HG02938 (cell line): Measurements from ENCODE around the gene DLG2.

Source experiments
- ATAC-seq: cut with Tn5 transposase; IDR thresholded peaks from one replicate; pipeline ENCODE4 v1.9.1; 2021; ENCODE audit warnings: mild to moderate bottlenecking, moderate library complexity; ENCODE audit not compliant: unreplicated experiment

The DLG2 gene

DNA sequence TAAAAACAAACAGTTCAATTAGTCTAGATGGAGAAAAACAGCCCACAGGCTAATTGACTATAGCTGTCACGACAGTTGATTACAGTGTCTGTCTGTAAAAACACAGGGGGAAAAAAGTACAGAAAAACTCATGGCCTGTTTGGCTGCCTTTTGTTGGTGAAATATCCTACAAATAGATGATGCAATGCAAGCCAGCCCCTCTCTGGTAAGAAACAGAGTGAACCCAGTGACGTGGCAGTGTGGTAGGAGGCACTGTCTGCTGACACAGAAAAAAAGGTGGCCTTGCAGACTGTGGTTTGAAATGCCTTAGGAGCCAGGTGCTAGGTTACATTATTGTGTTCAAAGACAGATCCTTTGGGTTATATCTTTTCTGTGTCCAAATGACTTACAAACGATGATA is 1909.6 kb downstream of the DLG2 start:
- ATAC-seq = no peak

DNA sequence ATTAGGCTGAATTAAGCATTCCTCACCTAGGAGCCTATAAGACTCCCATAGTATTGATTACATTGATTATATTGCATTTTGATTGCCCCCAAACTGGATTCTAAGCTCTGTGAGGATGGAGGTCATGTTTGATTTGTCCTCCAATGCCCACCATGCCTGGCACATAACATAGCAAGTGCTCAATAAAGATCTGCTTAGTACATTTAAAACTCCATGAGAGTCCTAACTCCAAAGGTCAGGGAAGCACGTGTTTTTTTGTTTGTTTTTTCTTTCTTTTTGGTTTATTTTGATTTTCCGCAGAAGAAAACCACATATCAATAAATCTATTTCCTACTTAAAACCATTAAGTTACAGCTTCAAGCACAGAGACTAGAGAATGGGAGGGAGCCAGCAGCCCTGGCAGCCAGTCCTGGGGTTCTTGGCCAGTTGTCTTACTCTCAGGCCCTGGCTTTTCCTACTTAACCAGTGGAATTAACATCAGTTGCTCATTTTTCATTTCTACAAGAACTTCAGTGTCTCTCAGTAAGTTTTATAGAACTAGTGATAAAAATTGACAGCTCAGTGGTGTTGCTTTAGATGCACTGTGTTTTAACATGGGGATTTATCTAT is 1911.1 kb downstream of the DLG2 start:
- no peak for ATAC-seq

DNA sequence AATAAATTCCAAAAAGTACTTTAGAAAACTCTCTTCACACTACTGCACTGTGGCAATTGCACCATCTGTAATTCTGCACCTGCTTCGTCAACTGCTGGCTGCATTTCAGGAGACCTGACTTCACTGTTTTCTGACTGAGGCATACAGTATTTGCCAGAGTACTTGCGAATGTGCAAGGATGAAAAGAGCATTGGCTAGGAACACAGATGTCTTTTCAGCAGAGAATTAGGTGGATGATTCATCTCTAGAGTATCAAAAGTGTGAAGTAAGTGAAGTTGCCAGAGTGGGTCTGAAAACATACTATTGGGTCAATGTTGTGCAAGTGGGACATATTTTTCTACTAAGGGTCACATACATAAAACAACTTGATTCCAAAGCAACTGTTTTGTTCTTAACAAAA is 1913.4 kb downstream of the DLG2 start:
- ATAC-seq = no peak

DNA sequence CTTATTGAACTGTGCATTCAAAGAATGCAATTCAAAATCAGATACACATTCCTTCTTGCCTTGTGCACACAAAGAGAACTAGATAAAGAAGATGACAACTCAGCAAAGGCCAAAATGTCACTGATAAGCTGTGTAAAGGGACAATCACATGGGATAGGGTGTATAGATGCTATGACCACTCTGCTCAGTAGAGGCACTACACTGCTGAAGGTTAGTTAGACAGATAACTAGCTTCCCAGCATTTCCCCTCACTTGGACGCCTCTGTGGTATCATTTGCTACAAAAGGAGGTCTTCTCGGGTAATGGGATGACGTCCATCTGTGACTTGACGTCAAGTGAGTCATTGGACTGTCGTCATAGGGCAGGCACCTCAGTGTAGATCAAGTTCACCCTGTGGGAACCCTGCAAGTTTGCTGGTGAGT is 1916.0 kb downstream of the DLG2 start:
- ATAC-seq = no peak

DNA sequence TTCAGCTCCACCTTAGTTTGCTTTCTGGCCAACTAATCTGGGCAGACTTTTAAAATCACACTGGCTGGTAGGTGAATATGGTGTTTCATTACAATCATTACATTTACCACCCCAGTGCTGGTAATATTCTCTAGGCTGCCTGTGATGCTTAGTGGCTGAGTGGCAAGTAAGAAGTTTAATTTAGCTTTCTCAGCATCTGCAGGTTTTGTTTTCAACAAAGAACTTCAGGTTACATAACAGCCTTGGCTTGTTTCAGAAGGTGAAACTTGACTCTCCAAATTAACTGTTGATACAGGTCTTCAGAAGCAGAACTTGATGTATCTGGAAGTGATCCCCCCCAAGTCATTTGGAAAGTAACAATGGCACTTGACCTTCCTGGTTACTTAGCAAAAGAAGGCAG is 1917.7 kb downstream of the DLG2 start:
- no peak for ATAC-seq

DNA sequence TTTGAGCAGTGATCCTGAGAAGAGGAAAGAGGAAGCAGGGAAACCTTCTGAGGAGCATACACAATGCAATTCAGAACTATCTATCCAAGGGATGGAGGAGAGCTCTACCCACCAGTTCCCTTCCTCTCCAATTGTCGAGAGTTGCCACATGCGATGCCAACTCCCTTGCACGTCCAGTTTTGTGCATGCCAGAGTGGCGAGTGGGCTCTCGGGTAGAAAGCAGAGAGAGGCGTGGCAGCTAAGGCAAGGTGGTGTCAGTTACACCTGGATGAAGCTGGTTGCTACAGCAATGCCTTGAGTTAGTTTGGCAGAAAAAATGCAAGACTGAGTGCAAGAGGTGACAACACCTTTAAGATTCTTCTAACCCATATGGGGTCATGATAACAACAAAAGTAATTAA is 1920.6 kb downstream of the DLG2 start:
- ATAC-seq = no peak

DNA sequence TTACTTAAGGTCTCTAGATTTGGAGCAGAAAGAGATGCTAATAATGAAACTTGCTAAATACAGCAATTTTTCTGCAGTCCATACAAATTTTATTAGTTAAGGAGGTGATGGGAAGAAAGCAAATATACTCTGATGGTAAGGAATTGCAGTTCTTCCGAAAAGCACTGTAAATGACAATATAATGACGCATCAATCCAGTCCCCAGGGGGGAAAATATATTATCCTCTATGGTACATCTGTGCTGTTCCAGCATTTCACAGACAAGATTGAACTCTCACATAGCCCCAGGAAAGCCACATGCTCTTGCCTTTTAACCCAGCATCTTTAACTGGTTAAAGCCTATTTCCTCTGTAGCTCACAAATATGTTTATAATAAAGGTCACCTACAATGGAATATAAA is 1924.3 kb downstream of the DLG2 start:
- no peak for ATAC-seq

DNA sequence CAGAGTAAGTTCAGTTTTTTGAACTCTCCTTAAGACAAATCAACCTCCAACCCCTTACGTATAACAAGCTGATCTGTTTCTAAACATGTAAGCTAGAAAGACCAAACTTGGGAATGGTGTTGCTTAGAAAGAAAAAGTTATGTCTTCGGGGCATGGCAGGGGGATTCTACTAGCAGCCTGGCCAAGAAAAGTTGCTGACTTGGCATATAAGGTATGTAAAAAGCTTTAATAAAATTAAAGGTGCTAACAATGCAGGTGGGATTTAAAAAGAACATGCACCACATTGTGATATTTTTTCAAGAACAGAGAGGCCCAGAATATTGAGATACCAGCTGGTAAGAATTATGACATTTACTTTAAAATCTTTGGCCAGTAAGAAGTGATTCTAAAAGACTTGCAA is 1929.6 kb downstream of the DLG2 start:
- ATAC-seq = no peak

DNA sequence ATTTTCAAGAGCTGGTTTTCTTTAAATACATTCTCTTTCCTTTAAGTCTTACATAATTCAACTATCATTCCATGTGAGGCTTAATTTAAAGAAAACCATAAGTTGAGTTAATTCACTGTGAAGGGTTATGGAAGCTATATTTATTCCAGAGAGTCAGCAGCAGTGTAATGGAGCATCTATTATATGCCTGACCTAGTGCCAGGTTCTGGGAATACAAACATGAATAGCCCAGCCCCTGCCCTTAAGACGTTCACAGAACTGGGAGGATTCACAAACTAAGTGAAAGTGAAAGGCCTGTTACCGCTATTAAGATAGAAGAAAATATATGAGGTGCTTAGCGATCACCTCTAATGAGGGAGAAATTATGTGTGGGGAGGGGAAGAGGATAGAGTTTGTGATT is 1932.1 kb downstream of the DLG2 start:
- no peak for ATAC-seq

DNA sequence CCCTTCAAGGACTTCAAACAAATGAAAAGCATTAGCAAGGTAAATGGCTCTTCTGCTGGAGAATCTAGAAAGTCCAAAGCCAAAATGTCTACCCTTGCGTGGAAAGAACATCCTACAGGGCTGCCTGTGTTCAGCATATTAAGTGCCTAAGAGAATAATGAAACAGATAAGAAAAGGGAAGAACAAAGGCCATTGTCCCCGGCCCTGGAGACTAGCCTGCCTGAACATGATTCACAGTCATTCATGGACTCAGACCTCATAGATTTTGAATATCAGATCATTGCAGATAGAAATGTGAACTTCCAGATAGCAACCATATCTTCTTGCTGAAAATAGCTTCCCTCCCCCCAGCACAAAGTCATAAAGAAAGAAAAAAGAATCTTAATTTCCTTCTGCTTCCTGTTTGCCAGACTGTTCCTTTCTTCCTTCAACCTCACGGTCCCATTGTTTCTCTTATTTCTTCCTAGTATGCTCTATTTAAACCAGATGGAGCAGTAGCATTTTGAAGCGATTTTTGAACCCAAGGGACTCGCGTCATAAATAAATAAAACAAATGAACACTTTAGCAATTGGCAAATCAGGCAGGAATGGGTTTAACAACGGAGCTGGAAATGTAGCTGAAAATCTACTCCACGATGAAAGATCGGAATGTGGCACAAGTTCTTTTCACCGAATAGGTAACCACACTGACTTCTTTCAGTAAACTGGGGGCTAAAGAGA is 1932.8 kb downstream of the DLG2 start:
- no peak for ATAC-seq

DNA sequence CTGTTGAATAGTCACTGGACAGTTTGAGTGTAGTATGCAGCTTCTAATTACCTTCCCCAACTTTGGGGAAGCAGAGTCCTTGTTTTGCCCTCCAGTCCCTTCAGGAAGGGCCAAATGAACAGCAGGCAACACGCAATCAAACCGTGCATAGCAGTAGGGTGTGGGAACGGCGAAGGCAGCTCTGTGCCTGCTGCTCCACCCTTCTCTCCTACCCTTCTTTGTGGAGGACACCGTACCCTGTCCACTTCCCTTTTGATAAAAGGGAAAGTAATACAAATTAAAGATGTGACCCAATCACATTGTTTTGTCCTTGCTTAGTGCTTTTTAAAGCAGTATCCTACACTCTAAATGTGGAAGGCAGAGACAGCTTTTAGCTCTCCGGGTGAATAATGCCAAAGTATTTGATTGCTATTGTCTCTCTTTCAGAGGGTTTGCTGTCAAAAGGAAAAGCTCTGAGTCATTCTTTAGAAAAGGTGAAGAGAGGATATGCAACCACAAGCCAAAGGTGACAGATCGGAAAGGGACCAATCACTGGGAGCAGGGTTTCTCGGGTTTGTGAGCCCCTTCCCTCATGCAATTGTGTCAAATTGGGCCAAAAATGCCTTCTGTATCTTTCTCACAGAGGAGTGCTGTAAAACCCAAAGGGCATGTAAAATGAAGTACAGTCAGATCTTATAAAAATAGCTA is 1933.7 kb downstream of the DLG2 start:
- ATAC-seq = no peak

DNA sequence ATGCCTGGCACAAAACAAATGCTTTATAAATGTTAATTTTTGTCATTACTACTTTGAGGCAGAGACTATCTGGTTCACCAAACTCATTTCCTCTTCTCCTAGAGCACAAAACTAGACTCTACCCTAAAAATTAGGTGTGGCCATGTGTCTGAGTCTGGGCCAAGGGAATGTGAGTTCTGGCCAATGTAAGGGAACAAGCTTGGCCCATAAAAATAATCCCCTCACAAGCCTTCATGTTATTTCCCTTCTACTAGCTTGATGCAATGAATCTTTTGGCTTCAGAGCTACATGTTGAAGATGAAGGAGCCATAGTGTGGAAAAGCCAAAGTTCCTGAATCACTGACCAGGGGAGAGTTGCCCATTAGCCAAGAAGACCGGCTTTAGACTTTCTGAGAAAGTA is 1934.5 kb downstream of the DLG2 start:
- ATAC-seq = no peak

DNA sequence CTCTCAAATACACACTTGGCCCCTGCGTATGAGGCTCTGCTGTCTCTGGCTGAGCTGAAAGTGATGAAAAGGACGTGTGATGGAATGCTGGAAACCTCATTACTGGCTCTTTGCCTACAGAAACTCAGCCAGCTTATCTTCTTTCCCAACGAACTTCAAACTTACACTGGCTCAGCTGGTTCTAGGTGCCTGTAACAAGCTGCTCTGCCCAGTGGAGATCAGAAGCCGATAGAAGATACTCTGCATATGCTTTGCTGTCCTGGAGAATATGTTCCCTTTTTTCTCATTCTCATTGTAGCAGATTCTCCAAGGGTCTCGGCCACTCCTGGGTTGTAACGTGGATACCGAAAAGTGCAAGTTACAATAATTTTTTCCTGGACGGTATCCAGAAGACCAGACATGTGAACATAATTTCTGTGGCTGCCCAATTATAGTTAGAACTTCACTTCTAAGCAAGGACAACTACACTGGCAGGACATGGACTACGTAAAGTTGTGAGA is 1935.6 kb downstream of the DLG2 start:
- no peak for ATAC-seq

DNA sequence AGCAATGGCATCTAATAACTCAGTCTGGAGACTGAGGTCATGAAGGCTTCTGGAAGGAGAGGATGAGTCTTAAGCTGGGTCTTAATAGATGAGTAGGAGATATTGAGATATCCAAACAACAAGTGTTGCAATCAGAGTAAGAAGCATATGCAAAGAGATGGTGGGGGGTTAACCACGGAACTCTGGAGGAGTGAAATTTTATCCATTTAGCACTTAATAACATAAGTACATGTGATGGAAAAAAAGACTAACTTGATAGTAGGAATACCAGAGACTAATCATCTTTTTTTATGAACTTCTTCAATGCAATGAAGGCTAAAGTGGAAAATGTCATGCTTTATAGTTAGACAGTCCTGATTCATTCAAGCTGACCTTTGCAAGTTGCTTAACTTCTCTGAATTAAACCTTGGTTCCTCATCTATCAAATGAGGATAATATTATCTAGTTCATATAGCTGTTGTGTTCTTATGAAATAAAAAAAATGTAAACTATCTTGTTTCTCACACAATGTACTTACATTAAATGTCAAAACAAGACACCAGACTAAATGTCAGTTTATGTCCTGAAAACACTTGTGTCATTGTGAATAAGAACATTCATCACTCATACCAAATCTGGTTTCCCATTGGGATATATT is 1937.9 kb downstream of the DLG2 start:
- ATAC-seq = no peak

DNA sequence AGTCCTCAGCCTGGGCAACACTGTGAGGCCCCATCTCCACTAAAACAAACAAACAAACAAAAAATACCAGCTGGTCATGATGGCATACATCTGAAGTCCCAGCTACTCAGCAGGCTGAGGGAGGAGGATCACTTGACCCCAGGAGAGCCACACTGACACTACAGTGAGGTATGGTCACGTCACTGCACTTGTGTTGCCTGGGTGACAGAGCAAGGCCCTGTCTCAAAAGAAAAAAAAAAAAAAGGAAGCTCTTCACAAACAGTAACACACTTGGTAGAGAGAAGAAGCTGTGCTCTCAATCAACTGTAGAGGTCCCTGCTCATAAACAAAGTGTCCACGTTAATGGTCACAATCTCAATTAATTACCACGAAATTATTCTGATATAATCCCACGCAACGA is 1939.4 kb downstream of the DLG2 start:
- no peak for ATAC-seq

DNA sequence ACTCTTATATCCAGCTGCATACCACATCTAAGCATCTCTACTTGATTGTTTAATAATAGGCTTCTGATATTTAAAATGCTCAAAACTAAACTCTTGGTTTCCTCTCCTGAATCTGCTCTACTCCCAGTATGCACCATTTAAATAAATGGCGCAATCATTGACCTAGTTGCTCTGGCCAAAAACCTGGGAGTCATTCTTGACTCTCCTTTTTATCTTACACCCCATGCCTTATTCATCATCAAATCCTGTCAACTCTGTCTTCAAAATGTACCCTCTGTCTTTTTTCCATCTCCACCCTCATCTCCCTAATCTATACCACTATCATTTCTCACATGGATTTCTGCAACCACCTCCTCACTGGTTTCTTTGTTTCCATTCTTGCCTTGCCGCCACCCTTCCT is 1941.4 kb downstream of the DLG2 start:
- no peak for ATAC-seq

DNA sequence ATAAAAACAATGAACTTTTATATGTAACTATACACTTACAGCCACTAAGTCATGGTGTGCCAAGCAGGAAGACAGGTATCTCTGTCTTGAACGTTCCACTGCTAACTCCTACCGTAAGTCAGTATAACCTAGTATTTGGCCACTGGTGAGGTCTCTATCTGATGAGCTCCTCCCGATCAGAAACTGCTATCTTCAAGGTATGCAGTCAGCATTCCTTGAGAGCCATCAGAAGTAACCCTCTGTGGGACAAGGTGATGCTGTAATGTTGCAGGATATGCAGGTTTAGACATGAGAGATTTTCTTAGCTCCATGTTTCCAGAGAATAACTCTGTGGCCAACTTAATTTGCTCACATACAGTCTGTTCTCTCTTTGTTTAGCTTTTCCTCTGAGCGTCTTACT is 1943.1 kb downstream of the DLG2 start:
- ATAC-seq = no peak

DNA sequence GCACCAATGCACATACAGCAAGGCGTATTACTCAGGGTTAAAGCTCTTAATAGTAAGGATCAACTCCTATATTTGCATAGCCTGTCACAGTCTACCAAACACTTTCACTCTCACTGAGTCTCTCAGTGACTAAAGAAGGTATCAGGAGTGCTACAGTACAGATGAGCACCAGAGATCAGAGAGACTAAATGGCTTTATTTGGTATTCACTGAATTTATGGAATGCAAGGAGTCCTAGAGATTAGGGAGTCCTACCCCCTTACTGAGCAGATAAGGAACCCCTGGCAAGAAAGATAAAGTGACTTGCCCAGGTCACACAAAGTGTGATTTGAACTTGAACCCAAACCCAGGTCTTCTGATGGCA is 1944.6 kb downstream of the DLG2 start:
- ATAC-seq = peak; percentile 89

DNA sequence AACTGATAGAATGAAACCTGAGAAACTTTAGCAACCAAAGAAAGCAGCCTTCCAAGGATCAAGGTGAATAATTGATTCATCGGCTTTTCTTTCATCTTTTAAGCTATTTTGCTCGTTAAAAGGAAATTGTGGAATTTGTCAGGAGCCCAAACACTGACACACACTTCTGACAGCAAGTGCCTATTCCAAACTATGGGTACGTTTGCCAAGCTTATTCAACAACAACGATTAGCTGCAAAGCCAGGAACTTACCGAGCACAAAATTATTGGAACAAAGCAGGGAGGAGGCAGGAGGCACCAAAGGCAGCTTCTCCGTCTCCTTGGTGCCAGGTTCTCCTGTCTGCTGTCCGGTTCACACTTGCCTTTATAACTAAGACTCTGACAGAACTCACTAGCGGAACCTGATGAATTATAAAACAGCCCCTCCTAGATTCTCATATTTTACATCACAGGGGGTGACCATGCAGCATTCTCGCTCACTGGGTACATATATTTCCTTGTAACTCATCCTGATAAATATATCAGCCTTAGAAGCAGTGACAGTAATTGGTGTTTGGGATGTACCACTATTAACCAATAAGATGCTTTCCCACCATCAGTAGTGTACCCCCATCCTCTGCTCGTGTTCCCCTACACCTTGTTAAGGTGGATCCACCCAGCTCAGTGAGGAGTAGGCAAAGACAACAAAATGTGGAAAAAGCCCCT is 1945.1 kb downstream of the DLG2 start:
- ATAC-seq = no peak

DNA sequence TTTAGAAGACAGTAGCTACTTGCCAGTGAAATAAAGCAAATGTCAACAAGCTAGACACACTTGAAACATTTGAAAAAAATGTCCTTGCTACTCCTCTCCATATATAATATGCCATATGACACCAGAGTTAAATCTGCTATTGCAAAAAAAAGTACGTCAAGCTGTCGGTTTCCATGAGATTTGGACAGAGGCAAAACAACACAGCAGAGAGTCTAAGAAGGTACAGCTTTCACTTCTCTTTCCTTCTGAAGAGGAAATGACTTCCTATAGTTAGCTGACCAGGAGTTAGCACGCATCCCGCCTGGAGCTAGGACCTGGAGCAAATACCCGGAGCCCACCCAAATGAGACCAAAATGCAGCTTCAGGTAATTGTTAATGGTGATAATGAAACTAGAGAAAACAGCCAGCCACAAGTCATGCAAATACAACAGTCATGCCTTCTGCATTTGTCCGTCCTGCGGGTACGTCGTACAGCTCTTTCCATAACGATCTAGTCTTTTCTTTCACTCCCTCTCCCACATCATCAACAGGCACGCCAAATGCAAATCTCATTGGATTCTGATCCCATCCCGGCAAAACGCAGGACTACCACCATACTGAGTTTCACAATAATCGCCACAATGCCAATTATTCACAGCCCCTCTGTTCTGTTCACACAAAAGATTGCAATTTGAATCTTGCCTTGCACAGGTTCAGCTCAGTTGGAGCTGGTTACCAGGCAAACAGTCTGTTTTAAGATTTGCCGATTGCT is 1945.9 kb downstream of the DLG2 start:
- ATAC-seq = peak; percentile 74
